DOHH2 (cell line): ENCODE measurements around the gene FNDC4.

Experiments used
- H3F3A ChIP-seq: fragments of 200-600 bp; sonication (generic), shearing (Covaris generic); 2 replicates; pipeline ENCODE4 v1.6.0; 2016; ENCODE audit warnings: antibody characterized with exemption, mild to moderate bottlenecking; ENCODE audit not compliant: control insufficient read depth, insufficient read depth
- H3K27ac ChIP-seq: fragments of 200-600 bp; sonication (generic); 2 replicates; pipeline ENCODE4 v1.5.1; 2014; ENCODE audit warnings: low read depth, mild to moderate bottlenecking, low read length, moderate library complexity
- H3K27me3 ChIP-seq: fragments of 200-600 bp; sonication (generic); 2 replicates; pipeline ENCODE4 v1.6.1; 2014; ENCODE audit warnings: mild to moderate bottlenecking, low read length, mixed read lengths; ENCODE audit not compliant: control insufficient read depth
- H3K36me3 ChIP-seq: fragments of 200-600 bp; sonication (generic); 2 replicates; pipeline ENCODE4 v1.6.1; 2014; ENCODE audit warnings: mild to moderate bottlenecking, low read length, moderate library complexity, mixed read lengths; ENCODE audit not compliant: control insufficient read depth
- H3K4me1 ChIP-seq: fragments of 200-600 bp; sonication (generic); 2 replicates; pipeline ENCODE4 v1.6.1; 2014; ENCODE audit warnings: mild to moderate bottlenecking, low read length, mixed read lengths; ENCODE audit not compliant: control insufficient read depth
- H3K4me2 ChIP-seq: fragments of 200-600 bp; sonication (generic); 2 replicates; pipeline ENCODE4 v1.6.0; 2014; ENCODE audit warnings: mild to moderate bottlenecking, low read length, moderate library complexity
- H3K4me3 ChIP-seq: fragments of 200-600 bp; sonication (generic); 2 replicates; pipeline ENCODE4 v1.5.1; 2014; ENCODE audit warnings: mild to moderate bottlenecking, low read length, mixed read lengths
- H3K79me2 ChIP-seq: fragments of 200-600 bp; sonication (generic); 2 replicates; pipeline ENCODE4 v1.6.1; 2014; ENCODE audit warnings: mild to moderate bottlenecking, low read length, mixed read lengths; ENCODE audit not compliant: control insufficient read depth
- H3K9me2 ChIP-seq: fragments of 200-600 bp; sonication (generic); replicated peaks from 2 replicates; pipeline ENCODE4 v1.6.1; 2014; ENCODE audit warnings: mild to moderate bottlenecking, low read length, mixed read lengths; ENCODE audit not compliant: control insufficient read depth
- H3K9me3 ChIP-seq: fragments of 200-600 bp; sonication (generic); 2 replicates; pipeline ENCODE4 v1.6.1; 2014; ENCODE audit warnings: antibody characterized with exemption, low read length, mixed read lengths; ENCODE audit not compliant: control insufficient read depth, insufficient read depth
- H4K20me1 ChIP-seq: fragments of 200-600 bp; sonication (generic); 2 replicates; pipeline ENCODE4 v1.6.0; 2014; ENCODE audit warnings: low read depth, mild to moderate bottlenecking, antibody characterized with exemption, low read length, moderate library complexity; ENCODE audit not compliant: control insufficient read depth, insufficient read depth
- EZH2phosphoT487 ChIP-seq: fragments of 200-600 bp; sonication (generic); IDR thresholded peaks from 2 replicates; pipeline ENCODE4 v1.6.1; 2017; ENCODE audit warnings: borderline replicate concordance, mild to moderate bottlenecking, antibody characterized with exemption, low read length, moderate library complexity, mixed read lengths
- TF ChIP-seq, protein P1 (sequence below): fragments of 200-600 bp; sonication (generic); IDR thresholded peaks from one replicate; pipeline ENCODE4 v1.5.1; 2014; ENCODE audit warnings: antibody characterized with exemption, mild to moderate bottlenecking, low read depth, low read length; ENCODE audit not compliant: poor library complexity, severe bottlenecking

FNDC4 gene

DNA sequence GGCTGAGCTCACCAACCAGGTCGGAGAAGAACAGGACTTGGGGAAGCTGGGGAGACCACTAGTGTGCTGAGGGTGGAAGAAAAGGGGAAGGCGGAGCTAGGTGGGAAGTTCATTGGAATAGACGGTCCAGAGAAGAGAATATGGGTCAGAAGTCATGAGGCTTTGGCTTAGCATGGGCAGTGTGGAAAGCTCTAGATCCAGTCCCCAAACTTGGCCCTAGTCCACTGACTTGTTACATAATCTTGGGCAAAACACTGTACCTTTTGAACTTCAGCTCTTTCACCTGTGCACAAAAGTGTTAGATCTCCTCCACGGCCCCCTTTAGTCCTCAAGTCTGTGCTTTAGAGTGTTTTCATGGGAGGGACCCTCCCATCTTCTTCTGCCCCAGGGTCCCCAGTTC, 12.3 kb upstream of the FNDC4 start:
- no peak for TF ChIP-seq EZH2phosphoT487
- TF ChIP-seq, protein P1, sequence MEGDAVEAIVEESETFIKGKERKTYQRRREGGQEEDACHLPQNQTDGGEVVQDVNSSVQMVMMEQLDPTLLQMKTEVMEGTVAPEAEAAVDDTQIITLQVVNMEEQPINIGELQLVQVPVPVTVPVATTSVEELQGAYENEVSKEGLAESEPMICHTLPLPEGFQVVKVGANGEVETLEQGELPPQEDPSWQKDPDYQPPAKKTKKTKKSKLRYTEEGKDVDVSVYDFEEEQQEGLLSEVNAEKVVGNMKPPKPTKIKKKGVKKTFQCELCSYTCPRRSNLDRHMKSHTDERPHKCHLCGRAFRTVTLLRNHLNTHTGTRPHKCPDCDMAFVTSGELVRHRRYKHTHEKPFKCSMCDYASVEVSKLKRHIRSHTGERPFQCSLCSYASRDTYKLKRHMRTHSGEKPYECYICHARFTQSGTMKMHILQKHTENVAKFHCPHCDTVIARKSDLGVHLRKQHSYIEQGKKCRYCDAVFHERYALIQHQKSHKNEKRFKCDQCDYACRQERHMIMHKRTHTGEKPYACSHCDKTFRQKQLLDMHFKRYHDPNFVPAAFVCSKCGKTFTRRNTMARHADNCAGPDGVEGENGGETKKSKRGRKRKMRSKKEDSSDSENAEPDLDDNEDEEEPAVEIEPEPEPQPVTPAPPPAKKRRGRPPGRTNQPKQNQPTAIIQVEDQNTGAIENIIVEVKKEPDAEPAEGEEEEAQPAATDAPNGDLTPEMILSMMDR: no peak
- Histone ChIP-seq H3F3A (no peaks in the 10 kb centered on the region), H3K4me1 (no peaks in the 10 kb centered on the region), H3K36me3 (no peaks in the 10 kb centered on the region), H4K20me1 (no peaks in the 10 kb centered on the region), H3K4me3 (no peak overlapping the region), H3K79me2 (no peaks in the 10 kb centered on the region), H3K9me3 (no peaks in the 10 kb centered on the region), H3K4me2 (no peak overlapping the region), H3K9me2 (no peaks in the 10 kb centered on the region), H3K27ac (no peak overlapping the region), H3K27me3 (no peaks in the 10 kb centered on the region)

DNA sequence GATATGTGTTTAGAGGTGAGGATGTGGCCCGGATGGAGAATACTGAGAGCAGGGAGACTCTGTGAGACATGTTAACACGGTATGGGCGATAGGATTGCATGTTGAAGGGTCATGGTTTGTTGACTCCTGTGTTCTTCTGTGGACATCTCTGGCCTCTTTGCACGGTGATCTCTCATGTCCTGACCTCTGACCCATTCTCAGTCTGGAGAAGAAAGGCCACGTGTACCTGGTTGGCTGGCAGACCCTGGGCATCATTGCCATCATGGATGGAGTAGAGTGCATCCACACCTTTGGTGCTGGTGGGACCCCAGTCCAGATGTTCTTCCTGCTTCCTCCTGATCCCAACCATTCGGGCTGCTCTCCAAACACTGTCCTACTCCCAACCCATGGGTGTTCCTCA, 11.6 kb upstream of the FNDC4 start:
- TF ChIP-seq, protein P1: no peak
- no peak for TF ChIP-seq EZH2phosphoT487
- no peaks in the 10 kb centered on the region for H3K79me2 ChIP-seq

DNA sequence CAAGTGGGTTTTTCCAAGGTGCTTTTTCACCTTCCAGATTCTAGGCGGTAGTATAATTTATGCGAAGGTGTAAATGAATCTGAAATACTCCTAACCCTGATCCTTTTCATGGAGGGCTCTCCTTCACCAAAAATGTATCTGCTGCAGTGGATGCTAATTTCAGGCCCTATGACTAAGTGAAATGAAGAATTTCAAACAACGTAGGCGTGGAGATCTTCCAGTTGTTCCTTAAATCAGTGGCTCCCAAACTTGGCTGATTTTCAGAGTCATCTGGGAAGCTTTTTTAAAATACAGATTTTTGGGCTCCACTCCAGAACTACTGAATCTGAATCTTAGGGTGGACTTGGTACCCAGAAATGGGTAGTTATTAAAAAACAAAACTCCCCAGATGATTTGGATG, 7.1 kb upstream of the FNDC4 start:
- TF ChIP-seq, protein P1: no peak
- no peak for TF ChIP-seq EZH2phosphoT487
- no peaks in the 10 kb centered on the region for H3K4me1 ChIP-seq
- no peaks in the 10 kb centered on the region for H3K9me3 ChIP-seq
- no peak overlapping the region for H3K27ac ChIP-seq
- no peak overlapping the region for H3K4me3 ChIP-seq
- H3K9me2 ChIP-seq: no peaks in the 10 kb centered on the region
- peaks cover 17% of the 10 kb centered on the region for H3K27me3 ChIP-seq
- H3K79me2 ChIP-seq: no peaks in the 10 kb centered on the region
- no peaks in the 10 kb centered on the region for H3F3A ChIP-seq
- no peak overlapping the region for H3K4me2 ChIP-seq
- H3K36me3 ChIP-seq: no peaks in the 10 kb centered on the region
- no peaks in the 10 kb centered on the region for H4K20me1 ChIP-seq

More for the DNA sequence above, 11.6 kb upstream of the FNDC4 start:
- no peaks in the 10 kb centered on the region for H4K20me1 ChIP-seq
- H3F3A ChIP-seq: no peaks in the 10 kb centered on the region
- no peaks in the 10 kb centered on the region for H3K27me3 ChIP-seq
- H3K9me2 ChIP-seq: no peaks in the 10 kb centered on the region
- H3K4me1 ChIP-seq: no peaks in the 10 kb centered on the region
- H3K36me3 ChIP-seq: no peaks in the 10 kb centered on the region
- no peak overlapping the region for H3K27ac ChIP-seq
- no peaks in the 10 kb centered on the region for H3K9me3 ChIP-seq
- H3K4me2 ChIP-seq: no peak overlapping the region
- no peak overlapping the region for H3K4me3 ChIP-seq

DNA sequence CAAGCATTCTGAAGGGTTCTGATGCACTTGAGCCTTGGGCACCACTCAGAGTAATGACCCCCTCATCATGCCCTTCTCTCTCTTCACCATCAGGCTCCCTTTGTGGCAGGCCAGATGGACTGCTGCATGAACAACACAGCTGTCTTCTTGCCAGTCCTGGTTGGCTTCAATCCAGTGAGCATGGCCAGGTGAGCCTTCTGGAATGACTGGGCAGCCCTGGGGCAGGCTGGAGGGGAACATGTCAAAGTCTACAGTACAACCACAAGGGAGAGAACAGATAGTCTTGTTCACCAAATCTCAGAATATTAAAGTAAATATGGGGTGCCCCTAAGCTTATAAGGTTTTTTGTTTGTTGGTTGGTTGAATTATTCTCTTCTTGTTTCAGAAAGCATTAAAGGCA, 6.0 kb upstream of the FNDC4 start:
- Histone ChIP-seq H3K4me1 (no peaks in the 10 kb centered on the region), H3F3A (no peaks in the 10 kb centered on the region), H3K36me3 (no peaks in the 10 kb centered on the region), H3K27me3 (peaks cover 23% of the 10 kb centered on the region), H3K9me3 (no peaks in the 10 kb centered on the region), H3K79me2 (no peaks in the 10 kb centered on the region), H4K20me1 (no peaks in the 10 kb centered on the region), H3K27ac (no peak overlapping the region), H3K4me2 (no peak overlapping the region), H3K9me2 (no peaks in the 10 kb centered on the region), H3K4me3 (no peak overlapping the region)
- TF ChIP-seq, protein P1: no peak
- TF ChIP-seq EZH2phosphoT487: no peak
